ENCODE data around the gene GPC1. TPM values are rescaled to one million over a fixed set of nuclear protein-coding genes. Genes with fewer than 3 reads are reported as not detected.

Gene GPC1
- total and polyA plus RNA-seq, 2 of the 4 experiments (the other 2 are of a cell fraction): 16.0 to 211 TPM

- no peaks in the 10 kb centered on the region for H3K79me1 ChIP-seq (ENCODE audit: low read depth in 1 of 2, low read length in 2 of 2)
- no peaks in the 10 kb centered on the region for H3K9me1 ChIP-seq (ENCODE audit: insufficient read depth, low read length)
- no peak overlapping the region for H2AFZ ChIP-seq (replicated peaks; ENCODE audit: low read length, poor library complexity)
- no peak for ATAC-seq (ENCODE audit: low read depth)
- H3K9ac ChIP-seq (ENCODE audit: low read depth, low read length): no peak overlapping the region
- H2AK9ac ChIP-seq (replicated peaks; ENCODE audit: low read depth, low read length, poor library complexity): no peak overlapping the region
- POLR2A ChIA-PET (ENCODE audit: unreplicated experiment): no interaction called here
- WGBS, 2 experiments (ENCODE audit: extremely low coverage in 2 of 2, insufficient read length in 1 of 2): 71% methylated on average over 5 of the region's 21 CpGs; no CpG with 5 or more reads in 1 of the 2 experiments
- TF ChIP-seq NFE2L2 (IDR thresholded peaks at IDR 0.05; ENCODE audit: low read depth, low read length) (no peak), MAZ (IDR thresholded peaks at IDR 0.05; ENCODE audit: borderline replicate concordance, low read depth, low read length) (no peak), RFX5 (IDR thresholded peaks at IDR 0.05; ENCODE audit: low read depth, low read length) (no peak), FOS (IDR thresholded peaks at IDR 0.05; ENCODE audit: low read depth, low read length) (no peak)
- H3K4me1 ChIP-seq (ENCODE audit: control insufficient read depth, insufficient read depth, low read length): peaks cover 1% of the 10 kb centered on the region; the same call in 1 of the 2 replicates
- no peaks in the 10 kb centered on the region for H3K9me3 ChIP-seq (ENCODE audit: control insufficient read depth, insufficient read depth, low read length)
- in situ Hi-C loops (cut with MboI; ENCODE audit: low sequenced_read_pairs): no loop called here
- no peak overlapping the region for H3K18ac ChIP-seq (ENCODE audit: low read depth, low read length)
- H3K27ac ChIP-seq (ENCODE audit: insufficient read depth, low read length): no peak overlapping the region
- no peak overlapping the region for H2BK5ac ChIP-seq (ENCODE audit: low read depth, low read length, poor library complexity, severe bottlenecking)
- H2BK20ac ChIP-seq (ENCODE audit: low read depth, low read length): no peak overlapping the region
- no TSS peak for BruUV-seq (replicated peaks)
- no peak for DNase-seq
- H3K56ac ChIP-seq (ENCODE audit: extremely low read depth, insufficient read depth, low read length): no peak overlapping the region
- H2BK120ac ChIP-seq (ENCODE audit: low read depth, low read length): no peak overlapping the region
- no peak overlapping the region for H2BK15ac ChIP-seq (ENCODE audit: low read depth, low read length)
- H3K4me3 ChIP-seq (ENCODE audit: insufficient read depth, low read depth, low read length): no peak overlapping the region
- H2AK5ac ChIP-seq (ENCODE audit: low read depth, low read length): no peak overlapping the region
- CTCF ChIA-PET: no interaction called here
- intact Hi-C loops (cut with micrococcal nuclease): loop anchor here (5.0 kb wide), 1 partner anchor 189 kb away; no protein-coding TSS in a partner anchor
- H3K4ac ChIP-seq (ENCODE audit: low read depth, low read length): no peak overlapping the region
- H4K8ac ChIP-seq (ENCODE audit: low read depth in 2 of 2, low read length in 2 of 2): no peak overlapping the region
- 0 out of 2 replicates have a peak, but pooled peaks cover 3% of the 10 kb centered on the region for H4K20me1 ChIP-seq (ENCODE audit: insufficient read depth, low read length)
- dilution Hi-C loops (cut with HindIII; ENCODE audit: low sequenced_read_pairs, unreplicated experiment): no loop called here
- no peak overlapping the region for H3K14ac ChIP-seq (replicated peaks; ENCODE audit: low read depth, low read length)
- no peak overlapping the region for H3K4me2 ChIP-seq (ENCODE audit: low read depth, low read length)
- H3K27me3 ChIP-seq (ENCODE audit: control insufficient read depth, insufficient read depth, low read length): no peaks in the 10 kb centered on the region
- H3K23ac ChIP-seq (ENCODE audit: low read depth, low read length): no peak overlapping the region
- no peaks in the 10 kb centered on the region for H3K36me3 ChIP-seq (ENCODE audit: control insufficient read depth, insufficient read depth, low read length)
- no peak overlapping the region for H4K91ac ChIP-seq (ENCODE audit: insufficient read depth, low read depth, low read length)
- H4K5ac ChIP-seq (ENCODE audit: low read depth, low read length): no peak overlapping the region
Observed at GRCh38 chr2:240512666-240513535, 77.4 kb downstream of the GPC1 start.
